Neural cell (in vitro differentiated cells): ENCODE data around the gene RWDD4.

Experiments used
- CTCF ChIP-seq: fragments of 450-650 bp; IDR thresholded peaks from 2 replicates; pipeline ENCODE4 v1.5.1; 2014; ENCODE audit warnings: antibody characterized with exemption, mild to moderate bottlenecking, moderate library complexity; ENCODE audit not compliant: poor library complexity, severe bottlenecking
- EP300 ChIP-seq: fragments of 450-650 bp; conservative IDR thresholded peaks from 2 replicates; pipeline ENCODE4 v1.6.1; 2014; ENCODE audit warnings: antibody characterized with exemption, mild to moderate bottlenecking, moderate library complexity; ENCODE audit not compliant: poor library complexity, severe bottlenecking
- EZH2 ChIP-seq: fragments of 200-600, 300-800 bp; shearing (Covaris generic), sonication (generic); IDR thresholded peaks from 2 replicates; pipeline ENCODE4 v1.6.1; 2014; ENCODE audit warnings: antibody characterized with exemption, low read length, borderline replicate concordance, mild to moderate bottlenecking; ENCODE audit not compliant: insufficient read depth, poor library complexity, severe bottlenecking
- MXI1 ChIP-seq: fragments of 450-650 bp; conservative IDR thresholded peaks from 2 replicates; pipeline ENCODE4 v1.6.1; 2014; ENCODE audit warnings: antibody characterized with exemption, mild to moderate bottlenecking; ENCODE audit not compliant: poor library complexity, severe bottlenecking
- POLR2AphosphoS5 ChIP-seq: IDR thresholded peaks from 2 replicates; pipeline ENCODE4 v1.6.1; 2012
- RAD21 ChIP-seq: fragments of 450-650 bp; conservative IDR thresholded peaks from 2 replicates; pipeline ENCODE4 v1.6.1; 2014; ENCODE audit warnings: antibody characterized with exemption, mild to moderate bottlenecking, moderate library complexity
- REST ChIP-seq: IDR thresholded peaks from 2 replicates; pipeline ENCODE4 v1.6.1; 2012; ENCODE audit warnings: borderline replicate concordance
- SMC3 ChIP-seq: fragments of 450-650 bp; conservative IDR thresholded peaks from 2 replicates; pipeline ENCODE4 v1.6.1; 2014; ENCODE audit warnings: antibody characterized with exemption, mild to moderate bottlenecking, moderate library complexity; ENCODE audit not compliant: poor library complexity
- TAF1 ChIP-seq: IDR thresholded peaks from 2 replicates; pipeline ENCODE4 v1.6.1; 2012; ENCODE audit warnings: low read depth

DNA sequence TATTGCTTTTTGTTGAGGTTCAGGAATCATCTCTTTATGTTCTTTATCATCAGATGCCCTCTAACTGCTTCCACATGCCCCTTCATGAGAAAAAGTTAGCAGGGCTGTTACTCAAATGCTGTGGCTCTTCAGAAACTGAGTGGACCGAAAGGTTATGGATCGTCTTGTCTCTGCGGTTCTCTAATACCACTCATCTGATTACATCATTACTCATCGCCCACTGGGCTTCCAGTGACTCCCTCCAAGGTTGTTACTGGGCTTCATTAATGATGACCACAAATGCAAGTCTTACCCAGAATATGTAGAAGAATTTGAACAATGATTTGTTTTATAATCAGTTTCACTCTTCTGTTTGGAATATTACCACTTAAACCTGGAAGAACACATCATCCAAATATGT is 67.7 kb downstream of the RWDD4 start:
- no peak for TF ChIP-seq RAD21
- no peak for TF ChIP-seq CTCF
- TF ChIP-seq TAF1 = no peak
- no peak for TF ChIP-seq SMC3
- TF ChIP-seq REST = no peak
- no peak for TF ChIP-seq EP300
- no peak for TF ChIP-seq EZH2
- no peak for TF ChIP-seq POLR2AphosphoS5
- no peak for TF ChIP-seq MXI1
